Loucy (cell line): ENCODE data around the gene RAB27A.
"Not testable (repeated sequence)": the region's sequence is repeated elsewhere in the genome, so short reads cannot be mapped to it uniquely, and the experiment has no call there.

ENCODE experiments used
- H2AFZ ChIP-seq: fragments of 200-600 bp; sonication (generic); 2 replicates; pipeline ENCODE4 v1.6.0; 2016; ENCODE audit warnings: antibody characterized with exemption, mild to moderate bottlenecking, low read length, moderate library complexity
- H3F3A ChIP-seq: fragments of 200-600 bp; 2 replicates; pipeline ENCODE4 v1.6.0; 2016; ENCODE audit warnings: antibody characterized with exemption, low read depth, mild to moderate bottlenecking
- H3K27me3 ChIP-seq: fragments of 200-600 bp; sonication (generic); 2 replicates; pipeline ENCODE4 v1.6.1; 2014; ENCODE audit warnings: low read length, mild to moderate bottlenecking; ENCODE audit not compliant: insufficient read depth, poor library complexity, severe bottlenecking
- H3K36me3 ChIP-seq: fragments of 200-600 bp; sonication (generic); 2 replicates; pipeline ENCODE4 v1.6.1; 2016; ENCODE audit warnings: low read length; ENCODE audit not compliant: insufficient read depth
- H3K4me1 ChIP-seq: fragments of 200-600 bp; sonication (generic); 2 replicates; pipeline ENCODE4 v1.5.1; 2014; ENCODE audit warnings: low read length, mild to moderate bottlenecking; ENCODE audit not compliant: insufficient read depth, poor library complexity, severe bottlenecking
- H3K4me2 ChIP-seq: fragments of 200-600 bp; sonication (generic); 2 replicates; pipeline ENCODE4 v1.6.0; 2014; ENCODE audit warnings: antibody characterized with exemption, low read length, low read depth, mild to moderate bottlenecking; ENCODE audit not compliant: poor library complexity, severe bottlenecking
- H3K4me3 ChIP-seq: fragments of 200-600 bp; sonication (generic); 2 replicates; pipeline ENCODE4 v1.5.1; 2014; ENCODE audit warnings: low read length, mild to moderate bottlenecking, mixed read lengths; ENCODE audit not compliant: poor library complexity, severe bottlenecking
- H3K79me2 ChIP-seq: fragments of 200-600 bp; sonication (generic); 2 replicates; pipeline ENCODE4 v1.6.1; 2014; ENCODE audit warnings: low read length; ENCODE audit not compliant: insufficient read depth
- H3K9ac ChIP-seq: fragments of 200-600 bp; sonication (generic); 2 replicates; pipeline ENCODE4 v1.6.0; 2014; ENCODE audit warnings: mild to moderate bottlenecking, low read depth, low read length, moderate library complexity; ENCODE audit not compliant: poor library complexity, severe bottlenecking
- H3K9me2 ChIP-seq: fragments of 200-600 bp; sonication (generic); replicated peaks from 2 replicates; pipeline ENCODE4 v1.6.1; 2016; ENCODE audit warnings: low read depth, low read length, mixed read lengths
- H3K9me3 ChIP-seq: fragments of 200-600 bp; sonication (generic); 2 replicates; pipeline ENCODE4 v1.6.1; 2014; ENCODE audit warnings: mild to moderate bottlenecking, antibody characterized with exemption, low read length, low read depth; ENCODE audit not compliant: insufficient read depth
- H4K20me1 ChIP-seq: fragments of 200-600 bp; sonication (generic); 2 replicates; pipeline ENCODE4 v1.6.0; 2014; ENCODE audit warnings: antibody characterized with exemption, low read length, mild to moderate bottlenecking; ENCODE audit not compliant: insufficient read depth, poor library complexity, severe bottlenecking
- CTCF ChIP-seq: fragments of 200-600 bp; sonication (generic); conservative IDR thresholded peaks from 2 replicates; pipeline ENCODE4 v1.5.1; 2014; ENCODE audit warnings: mild to moderate bottlenecking, antibody characterized with exemption, low read length
- EZH2phosphoT487 ChIP-seq: fragments of 200-600 bp; IDR thresholded peaks from 2 replicates; pipeline ENCODE4 v1.6.1; 2018; ENCODE audit warnings: antibody characterized with exemption, mild to moderate bottlenecking, moderate library complexity, borderline replicate concordance

RAB27A gene

GRCh38 chr15:55281517-55282228, 7.9 kb downstream of the RAB27A start:
- Histone ChIP-seq H3K4me3 (peak overlapping the region; percentile 71), H3K4me1 (peaks cover 88% of the 10 kb centered on the region), H3K4me2 (peak overlapping the region; percentile 85), H3K36me3 (no peaks in the 10 kb centered on the region), H3K9ac (peak overlapping the region; percentile 69), H4K20me1 (peaks cover 19% of the 10 kb centered on the region), H3F3A (peaks cover 17% of the 10 kb centered on the region), H2AFZ (no peak overlapping the region), H3K27me3 (no peaks in the 10 kb centered on the region), H3K9me3 (no peaks in the 10 kb centered on the region), H3K9me2 (no peaks in the 10 kb centered on the region), H3K79me2 (peaks cover 81% of the 10 kb centered on the region)
- TF ChIP-seq CTCF (peak; percentile 37), EZH2phosphoT487 (no peak)

- peaks cover 28% of the 10 kb centered on the region for H3F3A ChIP-seq
- peaks cover 79% of the 10 kb centered on the region for H3K79me2 ChIP-seq
Observed at GRCh38 chr15:55280589-55280988, 9.0 kb downstream of the RAB27A start.

GRCh38 chr15:55279746-55280351, 9.8 kb downstream of the RAB27A start:
- Histone ChIP-seq H3K4me2 (peak overlapping the region; percentile 69), H3K4me3 (peak overlapping the region; percentile 47)

More at GRCh38 chr15:55280589-55280988, 9.0 kb downstream of the RAB27A start:
- H2AFZ ChIP-seq, H3K9me2 ChIP-seq, H3K9me3 ChIP-seq, H3K27me3 ChIP-seq, H3K9ac ChIP-seq, H3K4me3 ChIP-seq, H3K4me2 ChIP-seq, H3K36me3 ChIP-seq: not testable (repeated sequence)
- Histone ChIP-seq H3K4me1 (peaks cover 89% of the 10 kb centered on the region), H4K20me1 (peaks cover 15% of the 10 kb centered on the region)

More at GRCh38 chr15:55279746-55280351, 9.8 kb downstream of the RAB27A start:
- H3K27me3 ChIP-seq: no peaks in the 10 kb centered on the region
- no peaks in the 10 kb centered on the region for H3K36me3 ChIP-seq
- TF ChIP-seq EZH2phosphoT487 (no peak), CTCF (no peak)
- H3F3A ChIP-seq: peaks cover 29% of the 10 kb centered on the region
- peaks cover 79% of the 10 kb centered on the region for H3K79me2 ChIP-seq
- no peaks in the 10 kb centered on the region for H3K9me2 ChIP-seq
- peaks cover 85% of the 10 kb centered on the region for H3K4me1 ChIP-seq
- H3K9me3 ChIP-seq: no peaks in the 10 kb centered on the region
- H4K20me1 ChIP-seq: peaks cover 11% of the 10 kb centered on the region
- peak overlapping the region; percentile 59 for H3K9ac ChIP-seq
- no peak overlapping the region for H2AFZ ChIP-seq
